ENCODE measurements around the gene SDK1. TPM values are rescaled to one million over a fixed set of nuclear protein-coding genes. Genes with fewer than 3 reads are reported as not detected.
"Not testable (repeated sequence)": the region's sequence is repeated elsewhere in the genome, so short reads cannot be mapped to it uniquely, and the experiment has no call there.

SDK1 gene
- total RNA-seq, 1 donor from 2014 or later, result 10.9 TPM

- Mint-ChIP-seq H3K4me3 (ENCODE audit: unreplicated experiment) (no peak overlapping the region), H3K4me1 (ENCODE audit: low read depth) (no peaks in the 10 kb centered on the region), H3K27me3 (ENCODE audit: low read depth) (no peaks in the 10 kb centered on the region), H3K36me3 (ENCODE audit: low read depth) (peaks cover 6% of the 10 kb centered on the region), H3K27ac (ENCODE audit: unreplicated experiment) (no peak overlapping the region), H3K9me3 (ENCODE audit: low read depth) (peaks cover 20% of the 10 kb centered on the region)
- no peak for TF ChIP-seq CTCF (IDR thresholded peaks at IDR 0.05)
- no peak for DNase-seq (ENCODE audit: low spot score)
Observed at GRCh38 chr7:4256286-4256685, 955.2 kb downstream of the SDK1 start.

GRCh38 chr7:4257146-4258111 lies 956.4 kb downstream of the SDK1 start:
- no peak overlapping the region for H3K4me3 Mint-ChIP-seq (ENCODE audit: unreplicated experiment)
- H3K9me3 Mint-ChIP-seq (ENCODE audit: low read depth), result peaks cover 13% of the 10 kb centered on the region
- H3K4me1 Mint-ChIP-seq (ENCODE audit: low read depth), result no peaks in the 10 kb centered on the region
- TF ChIP-seq CTCF (IDR thresholded peaks at IDR 0.05), result no peak
- peaks cover 3% of the 10 kb centered on the region for H3K36me3 Mint-ChIP-seq (ENCODE audit: low read depth)
- H3K27me3 Mint-ChIP-seq (ENCODE audit: low read depth), result no peaks in the 10 kb centered on the region
- no peak overlapping the region for H3K27ac Mint-ChIP-seq (ENCODE audit: unreplicated experiment)
- DNase-seq (ENCODE audit: low spot score), result no peak

- DNase-seq (ENCODE audit: low spot score), result peak; percentile 47
- H3K27me3 Mint-ChIP-seq (ENCODE audit: low read depth); H3K4me1 Mint-ChIP-seq (ENCODE audit: low read depth); H3K4me3 Mint-ChIP-seq (ENCODE audit: unreplicated experiment); H3K9me3 Mint-ChIP-seq (ENCODE audit: low read depth); H3K27ac Mint-ChIP-seq (ENCODE audit: unreplicated experiment); H3K36me3 Mint-ChIP-seq (ENCODE audit: low read depth): not testable (repeated sequence)
Observed at GRCh38 chr7:4260116-4260515, 959.1 kb downstream of the SDK1 start.

- Mint-ChIP-seq H3K27me3 (ENCODE audit: low read depth) (no peaks in the 10 kb centered on the region), H3K4me1 (ENCODE audit: low read depth) (no peaks in the 10 kb centered on the region), H3K27ac (ENCODE audit: unreplicated experiment) (no peak overlapping the region), H3K9me3 (ENCODE audit: low read depth) (no peaks in the 10 kb centered on the region), H3K4me3 (ENCODE audit: unreplicated experiment) (no peak overlapping the region), H3K36me3 (ENCODE audit: low read depth) (no peaks in the 10 kb centered on the region)
- DNase-seq (ENCODE audit: low spot score), result peak; percentile 55
- TF ChIP-seq CTCF (IDR thresholded peaks at IDR 0.05), result no peak
Observed at GRCh38 chr7:4260867-4261600, 960.0 kb downstream of the SDK1 start.

- TF ChIP-seq CTCF (IDR thresholded peaks at IDR 0.05), result no peak
- H3K9me3 Mint-ChIP-seq (ENCODE audit: low read depth), result no peaks in the 10 kb centered on the region
- H3K36me3 Mint-ChIP-seq (ENCODE audit: low read depth), result no peaks in the 10 kb centered on the region
- H3K27me3 Mint-ChIP-seq (ENCODE audit: low read depth), result no peaks in the 10 kb centered on the region
- H3K4me1 Mint-ChIP-seq (ENCODE audit: low read depth), result no peaks in the 10 kb centered on the region
- H3K4me3 Mint-ChIP-seq (ENCODE audit: unreplicated experiment), result no peak overlapping the region
- peak; percentile 46 for DNase-seq (ENCODE audit: low spot score)
- no peak overlapping the region for H3K27ac Mint-ChIP-seq (ENCODE audit: unreplicated experiment)
Observed at GRCh38 chr7:4261601-4261960, 960.5 kb downstream of the SDK1 start.

GRCh38 chr7:4264206-4264605 lies 963.2 kb downstream of the SDK1 start:
- not testable (repeated sequence) for H3K27me3 Mint-ChIP-seq (ENCODE audit: low read depth); H3K27ac Mint-ChIP-seq (ENCODE audit: unreplicated experiment); H3K36me3 Mint-ChIP-seq (ENCODE audit: low read depth); H3K4me1 Mint-ChIP-seq (ENCODE audit: low read depth); H3K4me3 Mint-ChIP-seq (ENCODE audit: unreplicated experiment); H3K9me3 Mint-ChIP-seq (ENCODE audit: low read depth)
- DNase-seq (ENCODE audit: low spot score), result peak; percentile 13

Data from chondrocyte (in vitro differentiated cells).